NB4 (cell line): ENCODE results near the gene NFATC2IP.

Source experiments
- MYC ChIP-seq: IDR thresholded peaks from 2 replicates; pipeline ENCODE4 v1.6.1; 2011; ENCODE audit warnings: low read depth, low read length
- POLR2A ChIP-seq: IDR thresholded peaks from 2 replicates; pipeline ENCODE4 v1.6.1; 2011; ENCODE audit warnings: mild to moderate bottlenecking; ENCODE audit not compliant: insufficient read length; ENCODE audit errors: extremely low read depth
- TF ChIP-seq, protein P1 (sequence below): IDR thresholded peaks from one replicate; pipeline ENCODE4 v1.5.1; 2012; ENCODE audit warnings: low read depth, low read length
- TF ChIP-seq, protein P2 (sequence below): IDR thresholded peaks from 2 replicates; pipeline ENCODE4 v1.6.1; 2011; ENCODE audit warnings: low read depth, low read length

DNA sequence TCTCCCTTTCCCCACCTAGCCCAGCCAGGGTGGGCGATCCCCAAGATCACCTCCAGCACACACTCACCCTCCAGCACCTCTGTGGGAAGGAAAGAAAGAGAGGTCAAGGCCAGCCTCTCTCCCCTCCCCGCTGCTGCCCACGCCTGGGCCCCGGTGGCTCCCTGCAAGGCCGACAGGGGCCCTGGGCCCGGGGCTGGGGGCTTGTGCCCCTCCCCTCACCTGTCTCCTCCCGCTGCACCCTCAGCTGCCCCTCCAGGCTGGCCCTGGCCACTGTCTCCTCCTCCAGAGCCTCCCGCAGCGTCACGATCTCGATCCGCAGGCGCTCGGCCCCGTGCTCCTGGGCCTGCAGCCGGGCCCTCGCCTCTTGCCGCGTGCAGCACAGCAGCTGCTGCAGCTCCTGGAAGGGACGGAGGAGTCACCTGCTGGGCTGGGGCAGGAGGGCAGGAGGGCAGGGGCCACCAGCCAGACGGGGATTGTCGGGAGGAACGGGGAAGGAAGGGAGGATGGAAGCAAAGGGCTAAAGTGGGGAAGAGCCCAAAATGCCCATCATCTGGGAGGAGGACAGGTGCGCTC is 44.9 kb upstream of the NFATC2IP start:
- TF ChIP-seq POLR2A (no peak), MYC (no peak)
- TF ChIP-seq, protein P1, sequence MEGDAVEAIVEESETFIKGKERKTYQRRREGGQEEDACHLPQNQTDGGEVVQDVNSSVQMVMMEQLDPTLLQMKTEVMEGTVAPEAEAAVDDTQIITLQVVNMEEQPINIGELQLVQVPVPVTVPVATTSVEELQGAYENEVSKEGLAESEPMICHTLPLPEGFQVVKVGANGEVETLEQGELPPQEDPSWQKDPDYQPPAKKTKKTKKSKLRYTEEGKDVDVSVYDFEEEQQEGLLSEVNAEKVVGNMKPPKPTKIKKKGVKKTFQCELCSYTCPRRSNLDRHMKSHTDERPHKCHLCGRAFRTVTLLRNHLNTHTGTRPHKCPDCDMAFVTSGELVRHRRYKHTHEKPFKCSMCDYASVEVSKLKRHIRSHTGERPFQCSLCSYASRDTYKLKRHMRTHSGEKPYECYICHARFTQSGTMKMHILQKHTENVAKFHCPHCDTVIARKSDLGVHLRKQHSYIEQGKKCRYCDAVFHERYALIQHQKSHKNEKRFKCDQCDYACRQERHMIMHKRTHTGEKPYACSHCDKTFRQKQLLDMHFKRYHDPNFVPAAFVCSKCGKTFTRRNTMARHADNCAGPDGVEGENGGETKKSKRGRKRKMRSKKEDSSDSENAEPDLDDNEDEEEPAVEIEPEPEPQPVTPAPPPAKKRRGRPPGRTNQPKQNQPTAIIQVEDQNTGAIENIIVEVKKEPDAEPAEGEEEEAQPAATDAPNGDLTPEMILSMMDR = no peak
- TF ChIP-seq, protein P2, sequence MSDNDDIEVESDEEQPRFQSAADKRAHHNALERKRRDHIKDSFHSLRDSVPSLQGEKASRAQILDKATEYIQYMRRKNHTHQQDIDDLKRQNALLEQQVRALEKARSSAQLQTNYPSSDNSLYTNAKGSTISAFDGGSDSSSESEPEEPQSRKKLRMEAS = no peak
